Middle frontal gyrus (tissue), 1 donor: ENCODE results near the gene CDR2.
"Not testable (repeated sequence)": the region's sequence is repeated elsewhere in the genome, so short reads cannot be mapped to it uniquely, and the experiment has no call there.

ENCODE experiments used
- DNase-seq: peaks from one replicate; pipeline ENCODE4 v3.0.0-alpha.2; 2015; ENCODE audit warnings: low spot score; ENCODE audit errors: extremely low spot score

The CDR2 gene

GRCh38 chr16:22375963-22376640, 1.7 kb upstream of the CDR2 start:
- DNase-seq: no peak

- DNase-seq: no peak
These were observed 921 bp upstream of the CDR2 start for GRCh38 chr16:22375117-22375962.

GRCh38 chr16:22373662-22374310, 633 bp downstream of the CDR2 start:
- no peak for DNase-seq

GRCh38 chr16:22372882-22373661, 1.3 kb downstream of the CDR2 start:
- no peak for DNase-seq

- DNase-seq: no peak
These were observed 4.2 kb downstream of the CDR2 start for GRCh38 chr16:22370038-22370820.

- no peak for DNase-seq
These were observed 5.1 kb downstream of the CDR2 start for GRCh38 chr16:22369221-22369811.

GRCh38 chr16:22368200-22368826, 6.1 kb downstream of the CDR2 start:
- not testable (repeated sequence) for DNase-seq

- DNase-seq: no peak
These were observed 7.5 kb downstream of the CDR2 start for GRCh38 chr16:22366889-22367288.

- no peak for DNase-seq
These were observed 8.0 kb downstream of the CDR2 start for GRCh38 chr16:22366371-22366770.

- DNase-seq: no peak
These were observed 10.2 kb downstream of the CDR2 start for GRCh38 chr16:22364241-22364640.

GRCh38 chr16:22360963-22361659, 13.3 kb downstream of the CDR2 start:
- DNase-seq: no peak

GRCh38 chr16:22359679-22360078, 14.7 kb downstream of the CDR2 start:
- no peak for DNase-seq

- DNase-seq: no peak
These were observed 16.4 kb downstream of the CDR2 start for GRCh38 chr16:22358000-22358399.

GRCh38 chr16:22357635-22357971, 16.8 kb downstream of the CDR2 start:
- DNase-seq: no peak

GRCh38 chr16:22356930-22357634, 17.3 kb downstream of the CDR2 start:
- no peak for DNase-seq

- DNase-seq: no peak
These were observed 18.9 kb downstream of the CDR2 start for GRCh38 chr16:22355487-22355908.

- DNase-seq: no peak
These were observed 20.4 kb downstream of the CDR2 start for GRCh38 chr16:22353933-22354541.
